Thyroid gland (tissue), 4 donors: ENCODE measurements around the gene CD200R1L.

Experiments used
- POLR2A ChIP-seq, 2 donors: fragments of 450-650 bp; IDR thresholded peaks; one replicate each; pipeline ENCODE4 v1.6.1; 2017; ENCODE audit warnings: antibody characterized with exemption in 2 of 2, mild to moderate bottlenecking in 2 of 2, moderate library complexity in 1 of 2
- TF ChIP-seq, protein P1 (sequence below), 6 experiments: fragments of 200-600 bp in 3 of 6; fragments of 450-650 bp in 3 of 6; sonication (generic) in 3 of 6; IDR thresholded peaks; one replicate each; pipeline ENCODE4 v1.5.1; 2016 to 2019; ENCODE audit warnings: antibody characterized with exemption in 6 of 6, mild to moderate bottlenecking in 2 of 6, inconsistent platforms in 1 of 6, moderate library complexity in 1 of 6

DNA sequence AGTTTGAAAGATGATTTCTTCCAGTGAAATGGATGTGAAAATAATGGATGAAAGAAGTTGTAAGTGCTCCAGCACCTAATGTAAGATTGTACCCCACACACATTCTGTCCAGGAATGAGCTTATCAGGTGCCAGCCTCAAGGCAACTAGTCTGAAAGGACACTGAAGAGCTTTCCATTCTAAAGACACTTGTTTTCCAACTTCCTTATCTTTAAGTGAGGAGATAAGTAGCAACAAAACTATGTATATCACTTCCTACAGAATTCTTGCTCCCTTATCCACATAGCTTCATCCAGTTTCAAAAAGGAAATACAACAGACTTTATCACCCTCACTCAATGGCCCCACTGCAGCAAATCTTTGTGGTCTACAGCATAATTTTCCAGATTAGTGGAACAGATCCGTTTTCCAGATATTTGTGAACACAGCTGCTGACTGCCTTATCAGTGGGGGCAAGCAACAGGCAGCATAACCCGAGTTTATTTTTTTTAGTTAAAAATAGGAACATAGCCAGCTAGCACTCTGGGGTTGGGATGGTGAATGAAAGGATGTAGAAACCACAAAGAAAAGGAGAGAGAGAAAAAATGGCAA, 60.6 kb downstream of the CD200R1L start:
- TF ChIP-seq, protein P1, sequence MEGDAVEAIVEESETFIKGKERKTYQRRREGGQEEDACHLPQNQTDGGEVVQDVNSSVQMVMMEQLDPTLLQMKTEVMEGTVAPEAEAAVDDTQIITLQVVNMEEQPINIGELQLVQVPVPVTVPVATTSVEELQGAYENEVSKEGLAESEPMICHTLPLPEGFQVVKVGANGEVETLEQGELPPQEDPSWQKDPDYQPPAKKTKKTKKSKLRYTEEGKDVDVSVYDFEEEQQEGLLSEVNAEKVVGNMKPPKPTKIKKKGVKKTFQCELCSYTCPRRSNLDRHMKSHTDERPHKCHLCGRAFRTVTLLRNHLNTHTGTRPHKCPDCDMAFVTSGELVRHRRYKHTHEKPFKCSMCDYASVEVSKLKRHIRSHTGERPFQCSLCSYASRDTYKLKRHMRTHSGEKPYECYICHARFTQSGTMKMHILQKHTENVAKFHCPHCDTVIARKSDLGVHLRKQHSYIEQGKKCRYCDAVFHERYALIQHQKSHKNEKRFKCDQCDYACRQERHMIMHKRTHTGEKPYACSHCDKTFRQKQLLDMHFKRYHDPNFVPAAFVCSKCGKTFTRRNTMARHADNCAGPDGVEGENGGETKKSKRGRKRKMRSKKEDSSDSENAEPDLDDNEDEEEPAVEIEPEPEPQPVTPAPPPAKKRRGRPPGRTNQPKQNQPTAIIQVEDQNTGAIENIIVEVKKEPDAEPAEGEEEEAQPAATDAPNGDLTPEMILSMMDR (IDR thresholded peaks at IDR 0.05), result no peak
- no peak for TF ChIP-seq POLR2A (IDR thresholded peaks at IDR 0.05)
